HCT116 (cell line): ENCODE data around the gene FOXN1. TPM values are rescaled to one million over a fixed set of nuclear protein-coding genes. Genes with fewer than 3 reads are reported as not detected.

Experiments
- ATAC-seq: fragments of 200-7000 bp; cut with Tn5 transposase; 2 replicates; pipeline ENCODE4 v1.9.1; 2020; ENCODE audit warnings: mild to moderate bottlenecking, moderate library complexity
- BruUV-seq: library from RNA; stranded (reverse); fragments of 400-500 nt; replicated peaks from 2 replicates; lab custom pipeline; 2021; lab: Mats Ljungman, UMichigan
- CTCF ChIA-PET: fragments of 300-600 bp; sonication (Branson Sonifier 250); formaldehyde crosslinking; loops from one replicate; lab custom pipeline; 2021; ENCODE audit warnings: antibody characterized with exemption; lab: Charles Lee
- POLR2A ChIA-PET: fragments of 300-600, 350-600 bp; sonication (Branson Sonifier 250); formaldehyde crosslinking; loops from one replicate; lab custom pipeline; 2021; ENCODE audit warnings: antibody characterized with exemption; lab: Charles Lee
- RAD21 ChIA-PET, 2 experiments: fragments of 300-600 bp; sonication (Branson Sonifier 250); formaldehyde crosslinking; loops; one replicate each; lab custom pipeline; 2023; ENCODE audit warnings: low total read pairs in 2 of 2; ENCODE audit not compliant: uncharacterized antibody in 2 of 2, unreplicated experiment in 2 of 2, low non-redundant PET in 1 of 2; lab: Charles Lee
- DNase-seq: peaks from one replicate; pipeline ENCODE4 v3.0.0-alpha.2; 2010; ENCODE audit warnings: low read depth, low spot score
- H2AFZ ChIP-seq: fragments of 200-600 bp; shearing (Covaris generic), sonication (generic); 2 replicates; pipeline ENCODE4 v1.6.1; 2017; ENCODE audit warnings: low read depth, mixed run types, mixed read lengths, antibody characterized with exemption, low read length; ENCODE audit not compliant: poor library complexity, severe bottlenecking
- H3K27ac ChIP-seq: 2 replicates; pipeline ENCODE4 v1.5.1; 2012; ENCODE audit warnings: low read depth, low read length
- H3K27me3 ChIP-seq: fragments of 200-600 bp; sonication (generic); 2 replicates; pipeline ENCODE4 v1.6.1; 2016; ENCODE audit warnings: mixed run types, low read length, mixed read lengths; ENCODE audit not compliant: insufficient read depth
- H3K36me3 ChIP-seq, 2 experiments: fragments of 200-500 bp in 1 of 2; fragments of 200-600 bp in 1 of 2; sonication (Bioruptor generic) in 1 of 2; sonication (generic) in 1 of 2; 2 replicates each; pipeline versions ENCODE4 v1.5.1 to v1.6.1; 2014 to 2016; ENCODE audit warnings: low read length in 2 of 2, inconsistent platforms in 1 of 2, mixed read lengths in 1 of 2, mixed run types in 1 of 2; ENCODE audit not compliant: insufficient read depth in 2 of 2, control insufficient read depth in 1 of 2
- H3K4me1 ChIP-seq, 2 experiments: fragments of 200-600 bp in 1 of 2; sonication (generic) in 1 of 2; 2 replicates each; pipeline versions ENCODE4 v1.5.1 to v1.6.1; 2012 to 2017; ENCODE audit warnings: low read length in 2 of 2, inconsistent platforms in 1 of 2, mild to moderate bottlenecking in 1 of 2, mixed read lengths in 1 of 2, mixed run types in 1 of 2, moderate library complexity in 1 of 2; ENCODE audit not compliant: insufficient read depth in 2 of 2, control insufficient read depth in 1 of 2
- H3K4me2 ChIP-seq: fragments of 200-600 bp; sonication (generic); 2 replicates; pipeline ENCODE4 v1.6.1; 2017; ENCODE audit warnings: mixed run types, low read length, mixed read lengths
- H3K4me3 ChIP-seq, 2 experiments: fragments of 200-600 bp in 1 of 2; sonication (generic) in 1 of 2; replicated peaks in 1 of 2; 2 replicates each; pipeline ENCODE4 v1.5.1; 2011 to 2016; ENCODE audit warnings: low read length in 2 of 2, control low read depth in 1 of 2, low read depth in 1 of 2, mild to moderate bottlenecking in 1 of 2, mixed read lengths in 1 of 2, mixed run types in 1 of 2
- H3K79me2 ChIP-seq: fragments of 200-600 bp; sonication (generic); 2 replicates; pipeline ENCODE4 v1.6.1; 2017; ENCODE audit warnings: mild to moderate bottlenecking, mixed run types, low read length, moderate library complexity, mixed read lengths; ENCODE audit not compliant: insufficient read depth
- H3K9ac ChIP-seq: fragments of 200-600 bp; sonication (generic); 2 replicates; pipeline ENCODE4 v1.6.1; 2016; ENCODE audit warnings: low read length, mixed read lengths
- H3K9me2 ChIP-seq: fragments of 200-600 bp; sonication (generic), shearing (Covaris generic); 2 replicates; pipeline ENCODE4 v1.6.1; 2017; ENCODE audit warnings: mixed run types, mild to moderate bottlenecking, moderate library complexity; ENCODE audit not compliant: insufficient read depth
- H3K9me3 ChIP-seq, 2 experiments: fragments of 200-500 bp in 1 of 2; fragments of 200-600 bp in 1 of 2; sonication (Bioruptor generic) in 1 of 2; sonication (generic) in 1 of 2; 2 replicates each; pipeline ENCODE4 v1.6.1; 2014 to 2017; ENCODE audit warnings: low read length in 2 of 2, mixed read lengths in 2 of 2, inconsistent platforms in 1 of 2, low read depth in 1 of 2, mild to moderate bottlenecking in 1 of 2, mixed run types in 1 of 2, moderate library complexity in 1 of 2; ENCODE audit not compliant: control insufficient read depth in 1 of 2, insufficient read depth in 1 of 2
- H4K20me1 ChIP-seq: fragments of 200-600 bp; sonication (generic), shearing (Covaris generic); 2 replicates; pipeline ENCODE4 v1.6.1; 2017; ENCODE audit warnings: mixed run types, mild to moderate bottlenecking, moderate library complexity; ENCODE audit not compliant: insufficient read depth
- CBX3 ChIP-seq: IDR thresholded peaks from 2 replicates; pipeline ENCODE4 v1.6.1; 2012; ENCODE audit warnings: low read depth
- CEBPB ChIP-seq: IDR thresholded peaks from 2 replicates; pipeline ENCODE4 v1.6.1; 2012; ENCODE audit warnings: low read depth
- EGR1 ChIP-seq: IDR thresholded peaks from 2 replicates; pipeline ENCODE4 v1.6.1; 2012; ENCODE audit warnings: low read depth
- ELF1 ChIP-seq: IDR thresholded peaks from 2 replicates; pipeline ENCODE4 v1.6.1; 2012; ENCODE audit warnings: low read depth, borderline replicate concordance
- EZH2 ChIP-seq: fragments of 200-600 bp; sonication (generic); IDR thresholded peaks from 2 replicates; pipeline ENCODE4 v1.6.1; 2017; ENCODE audit warnings: antibody characterized with exemption, mixed run types
- EZH2phosphoT487 ChIP-seq: fragments of 200-600 bp; IDR thresholded peaks from 2 replicates; pipeline ENCODE4 v1.6.1; 2018; ENCODE audit warnings: antibody characterized with exemption, borderline replicate concordance
- FOSL1 ChIP-seq: IDR thresholded peaks from 2 replicates; pipeline ENCODE4 v1.6.1; 2012; ENCODE audit warnings: low read depth
- JUND ChIP-seq: IDR thresholded peaks from 2 replicates; pipeline ENCODE4 v1.6.1; 2012
- POLR2A ChIP-seq: IDR thresholded peaks from 2 replicates; pipeline ENCODE4 v1.7.0; 2011; ENCODE audit warnings: borderline replicate concordance; ENCODE audit not compliant: insufficient read depth, insufficient read length; ENCODE audit errors: extremely low read depth
- POLR2AphosphoS5 ChIP-seq: IDR thresholded peaks from 2 replicates; pipeline ENCODE4 v1.6.1; 2011; ENCODE audit warnings: mild to moderate bottlenecking, low read depth, low read length, moderate library complexity
- RAD21 ChIP-seq: IDR thresholded peaks from 2 replicates; pipeline ENCODE4 v1.6.1; 2012; ENCODE audit warnings: low read depth, mild to moderate bottlenecking
- SIN3A ChIP-seq: IDR thresholded peaks from 2 replicates; pipeline ENCODE4 v1.6.1; 2012; ENCODE audit warnings: low read depth
- SP1 ChIP-seq: IDR thresholded peaks from 2 replicates; pipeline ENCODE4 v1.6.1; 2012; ENCODE audit warnings: low read depth
- SRF ChIP-seq: IDR thresholded peaks from 2 replicates; pipeline ENCODE4 v1.6.1; 2012; ENCODE audit warnings: low read depth
- TCF7L2 ChIP-seq: IDR thresholded peaks from 2 replicates; pipeline ENCODE4 v1.7.0; 2011; ENCODE audit warnings: borderline replicate concordance, inconsistent platforms; ENCODE audit not compliant: insufficient read depth, insufficient read length; ENCODE audit errors: extremely low read depth
- YY1 ChIP-seq: IDR thresholded peaks from 2 replicates; pipeline ENCODE4 v1.6.1; 2011; ENCODE audit warnings: low read length, low read depth, moderate library complexity, mild to moderate bottlenecking; ENCODE audit not compliant: insufficient replicate concordance; ENCODE audit errors: extremely low read depth
- ZFX ChIP-seq: fragments of 450-650 bp; IDR thresholded peaks from 2 replicates; pipeline ENCODE4 v1.6.1; 2017
- intact Hi-C: fragments of 100-400 bp; cut with micrococcal nuclease; formaldehyde crosslinking; loops from 2 replicates; pipeline ENCODE4 v1.10.0; 2022
- total RNA-seq: library from RNA; stranded (reverse); gene quantifications from one replicate; pipeline ENCODE4 v1.2.1, GENCODE V29; 2021; ENCODE audit not compliant: unreplicated experiment
- TF ChIP-seq, protein P1 (sequence below): IDR thresholded peaks from 2 replicates; pipeline ENCODE4 v1.6.1; 2011; ENCODE audit warnings: mild to moderate bottlenecking, low read length, moderate library complexity; ENCODE audit not compliant: insufficient replicate concordance; ENCODE audit errors: extremely low read depth
- TF ChIP-seq, protein P2 (sequence below): IDR thresholded peaks from 2 replicates; pipeline ENCODE4 v1.6.1; 2012; ENCODE audit warnings: low read depth
- TF ChIP-seq, protein P3 (sequence below): IDR thresholded peaks from 2 replicates; pipeline ENCODE4 v1.6.1; 2012

FOXN1 gene
- total RNA-seq, 1 experiment from 2014 or later, result not detected

DNA sequence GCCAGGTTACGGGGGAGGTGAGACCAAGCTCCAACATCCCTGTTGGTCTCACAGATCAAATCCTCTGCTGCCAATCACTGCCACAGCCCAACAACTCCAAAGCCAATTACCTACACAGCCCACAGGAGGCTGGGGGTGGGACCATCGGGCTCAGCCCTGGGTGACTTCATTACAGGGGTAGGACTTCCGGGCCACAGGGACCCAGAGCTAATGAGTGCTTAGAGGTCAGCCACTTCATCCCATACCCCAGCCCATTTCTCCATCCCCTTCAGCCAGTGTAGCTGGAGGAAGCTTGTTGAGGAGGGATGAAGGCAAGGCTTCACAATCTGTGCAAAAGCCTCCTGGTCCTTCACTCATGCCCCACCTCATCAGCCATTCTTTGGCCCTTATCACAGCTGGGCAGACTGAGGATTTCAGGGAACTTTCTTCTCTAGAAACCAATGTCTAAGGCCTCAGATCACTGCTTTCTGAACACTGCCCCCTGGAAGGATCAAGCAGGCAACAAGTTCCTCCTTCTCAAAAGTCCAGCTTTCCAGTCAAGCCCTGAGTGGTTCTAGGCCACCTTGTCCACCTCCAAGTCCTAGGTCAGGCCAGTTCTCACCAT, 5.8 kb downstream of the FOXN1 start:
- ATAC-seq, result no peak
- H4K20me1 ChIP-seq, result no peaks in the 10 kb centered on the region
- ChIA-PET POLR2A (no interaction called here), RAD21 (no interaction called here), CTCF (no interaction called here)
- no peak overlapping the region for H2AFZ ChIP-seq
- H3K27me3 ChIP-seq, result peaks cover 8% of the 10 kb centered on the region; the same call in 1 of the 2 replicates
- no peaks in the 10 kb centered on the region for H3K4me1 ChIP-seq
- BruUV-seq, result no TSS peak
- no peaks in the 10 kb centered on the region for H3K36me3 ChIP-seq
- no peaks in the 10 kb centered on the region for H3K9me3 ChIP-seq
- H3K79me2 ChIP-seq, result no peaks in the 10 kb centered on the region
- H3K4me3 ChIP-seq, result no peak overlapping the region
- H3K9me2 ChIP-seq, result no peaks in the 10 kb centered on the region
- H3K27ac ChIP-seq, result no peak overlapping the region
- no peak for DNase-seq
- H3K9ac ChIP-seq, result no peak overlapping the region
- intact Hi-C loops, result no loop called here
- no peak overlapping the region for H3K4me2 ChIP-seq
- TF ChIP-seq FOSL1 (no peak), RAD21 (no peak), POLR2A (no peak), JUND (no peak), EGR1 (no peak), ZFX (no peak), SP1 (no peak), POLR2AphosphoS5 (no peak), TCF7L2 (no peak), SRF (no peak), EZH2phosphoT487 (no peak), YY1 (no peak), CBX3 (no peak), EZH2 (no peak), CEBPB (no peak), ELF1 (no peak), SIN3A (no peak)
- TF ChIP-seq, protein P1, sequence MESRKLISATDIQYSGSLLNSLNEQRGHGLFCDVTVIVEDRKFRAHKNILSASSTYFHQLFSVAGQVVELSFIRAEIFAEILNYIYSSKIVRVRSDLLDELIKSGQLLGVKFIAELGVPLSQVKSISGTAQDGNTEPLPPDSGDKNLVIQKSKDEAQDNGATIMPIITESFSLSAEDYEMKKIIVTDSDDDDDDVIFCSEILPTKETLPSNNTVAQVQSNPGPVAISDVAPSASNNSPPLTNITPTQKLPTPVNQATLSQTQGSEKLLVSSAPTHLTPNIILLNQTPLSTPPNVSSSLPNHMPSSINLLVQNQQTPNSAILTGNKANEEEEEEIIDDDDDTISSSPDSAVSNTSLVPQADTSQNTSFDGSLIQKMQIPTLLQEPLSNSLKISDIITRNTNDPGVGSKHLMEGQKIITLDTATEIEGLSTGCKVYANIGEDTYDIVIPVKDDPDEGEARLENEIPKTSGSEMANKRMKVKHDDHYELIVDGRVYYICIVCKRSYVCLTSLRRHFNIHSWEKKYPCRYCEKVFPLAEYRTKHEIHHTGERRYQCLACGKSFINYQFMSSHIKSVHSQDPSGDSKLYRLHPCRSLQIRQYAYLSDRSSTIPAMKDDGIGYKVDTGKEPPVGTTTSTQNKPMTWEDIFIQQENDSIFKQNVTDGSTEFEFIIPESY, result no peak
- TF ChIP-seq, protein P2, sequence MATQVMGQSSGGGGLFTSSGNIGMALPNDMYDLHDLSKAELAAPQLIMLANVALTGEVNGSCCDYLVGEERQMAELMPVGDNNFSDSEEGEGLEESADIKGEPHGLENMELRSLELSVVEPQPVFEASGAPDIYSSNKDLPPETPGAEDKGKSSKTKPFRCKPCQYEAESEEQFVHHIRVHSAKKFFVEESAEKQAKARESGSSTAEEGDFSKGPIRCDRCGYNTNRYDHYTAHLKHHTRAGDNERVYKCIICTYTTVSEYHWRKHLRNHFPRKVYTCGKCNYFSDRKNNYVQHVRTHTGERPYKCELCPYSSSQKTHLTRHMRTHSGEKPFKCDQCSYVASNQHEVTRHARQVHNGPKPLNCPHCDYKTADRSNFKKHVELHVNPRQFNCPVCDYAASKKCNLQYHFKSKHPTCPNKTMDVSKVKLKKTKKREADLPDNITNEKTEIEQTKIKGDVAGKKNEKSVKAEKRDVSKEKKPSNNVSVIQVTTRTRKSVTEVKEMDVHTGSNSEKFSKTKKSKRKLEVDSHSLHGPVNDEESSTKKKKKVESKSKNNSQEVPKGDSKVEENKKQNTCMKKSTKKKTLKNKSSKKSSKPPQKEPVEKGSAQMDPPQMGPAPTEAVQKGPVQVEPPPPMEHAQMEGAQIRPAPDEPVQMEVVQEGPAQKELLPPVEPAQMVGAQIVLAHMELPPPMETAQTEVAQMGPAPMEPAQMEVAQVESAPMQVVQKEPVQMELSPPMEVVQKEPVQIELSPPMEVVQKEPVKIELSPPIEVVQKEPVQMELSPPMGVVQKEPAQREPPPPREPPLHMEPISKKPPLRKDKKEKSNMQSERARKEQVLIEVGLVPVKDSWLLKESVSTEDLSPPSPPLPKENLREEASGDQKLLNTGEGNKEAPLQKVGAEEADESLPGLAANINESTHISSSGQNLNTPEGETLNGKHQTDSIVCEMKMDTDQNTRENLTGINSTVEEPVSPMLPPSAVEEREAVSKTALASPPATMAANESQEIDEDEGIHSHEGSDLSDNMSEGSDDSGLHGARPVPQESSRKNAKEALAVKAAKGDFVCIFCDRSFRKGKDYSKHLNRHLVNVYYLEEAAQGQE, result no peak
- TF ChIP-seq, protein P3, sequence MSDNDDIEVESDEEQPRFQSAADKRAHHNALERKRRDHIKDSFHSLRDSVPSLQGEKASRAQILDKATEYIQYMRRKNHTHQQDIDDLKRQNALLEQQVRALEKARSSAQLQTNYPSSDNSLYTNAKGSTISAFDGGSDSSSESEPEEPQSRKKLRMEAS, result no peak
